HG03521 (cell line): ENCODE measurements around the gene EXOSC2.

Source experiments
- ATAC-seq: cut with Tn5 transposase; IDR thresholded peaks from one replicate; pipeline ENCODE4 v1.9.1; 2021; ENCODE audit warnings: mild to moderate bottlenecking, moderate library complexity; ENCODE audit not compliant: unreplicated experiment

Gene EXOSC2

DNA sequence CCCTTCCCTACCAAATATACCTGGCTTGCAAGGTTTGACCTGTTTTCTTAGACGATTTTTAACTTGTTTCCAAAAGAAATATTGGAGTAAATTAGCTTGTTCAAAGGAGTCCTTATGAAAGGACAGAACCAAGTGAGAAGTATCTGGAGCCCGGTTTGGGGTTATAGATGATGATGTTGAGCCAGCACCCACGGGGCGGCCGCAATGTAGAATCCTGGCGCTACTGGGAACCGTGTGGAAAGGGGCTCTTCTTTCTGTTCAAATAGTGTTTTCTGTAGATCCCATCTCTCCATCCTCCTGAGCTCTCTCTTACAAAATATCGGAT is 517 bp upstream of the EXOSC2 start:
- ATAC-seq, result no peak

DNA sequence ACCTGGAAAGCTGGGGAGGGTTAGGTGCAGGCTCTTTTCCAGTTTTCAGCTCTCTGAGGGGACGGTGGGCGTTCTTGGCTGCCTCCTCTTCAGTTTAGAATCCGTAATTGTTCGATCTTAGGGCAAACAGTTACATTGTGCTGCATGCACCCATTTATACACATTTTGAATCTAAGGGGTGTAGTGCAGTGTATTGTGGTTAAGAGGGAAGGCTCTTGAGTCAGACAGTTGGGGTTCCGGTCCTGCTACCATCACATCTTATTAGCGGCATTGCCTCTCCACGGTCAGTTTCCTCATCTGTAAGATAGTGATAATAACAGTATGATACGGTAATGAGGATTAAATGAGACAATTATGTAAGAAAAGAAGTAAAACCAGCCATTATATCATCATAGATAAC is 625 bp downstream of the EXOSC2 start:
- no peak for ATAC-seq

DNA sequence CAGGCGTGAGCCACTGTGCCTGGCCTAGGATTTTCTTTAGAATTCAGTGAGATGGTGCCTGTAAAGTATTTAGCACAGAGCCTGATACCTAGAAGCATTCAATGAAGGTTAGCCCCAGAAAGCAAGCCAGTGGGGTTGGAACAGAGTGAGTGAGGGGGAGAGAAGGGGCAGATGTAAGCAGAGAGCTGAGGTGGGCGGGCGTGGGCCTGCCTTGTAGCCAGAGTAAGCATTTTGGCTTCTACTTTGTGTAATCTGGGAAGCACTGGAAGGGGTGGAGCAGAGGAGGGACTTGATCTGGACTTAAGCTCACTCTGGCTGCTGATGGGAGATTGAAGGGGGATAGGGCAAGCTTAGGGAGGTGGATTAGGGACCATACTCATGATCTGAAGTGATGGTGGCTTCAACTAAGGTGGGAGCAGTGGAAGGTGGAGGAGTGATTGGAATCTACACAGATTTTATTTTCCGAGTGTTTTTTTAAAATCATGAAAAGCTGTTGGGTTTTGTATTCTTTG is 2.6 kb downstream of the EXOSC2 start:
- no peak for ATAC-seq

DNA sequence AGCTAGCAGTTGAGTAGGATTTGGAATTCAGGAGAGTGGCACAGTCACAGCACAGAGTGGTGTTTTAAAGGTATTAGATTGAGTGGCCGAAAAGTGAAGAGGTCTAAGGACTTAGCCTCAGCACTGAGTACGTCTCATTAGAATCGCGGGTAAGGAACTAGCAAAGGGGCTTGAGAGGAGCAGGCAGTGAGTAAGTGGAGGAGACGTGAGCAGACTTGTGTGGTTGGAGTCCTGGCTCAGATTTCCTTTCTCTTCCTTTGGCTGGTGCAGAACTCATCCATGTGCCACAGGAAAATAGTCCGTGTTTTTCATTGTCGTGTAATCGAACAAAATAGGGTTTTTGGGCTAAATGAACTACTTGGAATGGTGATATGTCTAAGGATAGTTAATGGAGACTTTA is 3.4 kb downstream of the EXOSC2 start:
- ATAC-seq, result no peak

DNA sequence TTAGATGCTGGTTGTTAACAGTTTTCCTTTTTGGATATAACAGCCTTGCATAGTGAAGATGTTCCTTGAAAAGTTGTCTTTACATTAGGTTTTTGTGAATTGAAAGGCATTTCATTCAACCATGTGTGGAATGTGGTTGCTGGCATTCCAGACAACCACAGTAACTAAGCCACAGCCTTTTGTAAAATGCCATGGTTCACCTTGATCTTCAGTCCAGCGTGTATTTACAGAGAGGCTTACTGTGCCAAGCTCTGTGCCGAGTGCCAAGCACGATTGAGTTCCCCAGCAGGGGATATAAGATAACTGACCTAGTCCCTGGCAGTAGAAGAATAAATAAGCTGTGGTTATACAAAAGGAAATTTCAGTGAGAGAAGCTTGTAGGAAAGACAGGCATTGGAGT is 4.9 kb downstream of the EXOSC2 start:
- ATAC-seq, result no peak

DNA sequence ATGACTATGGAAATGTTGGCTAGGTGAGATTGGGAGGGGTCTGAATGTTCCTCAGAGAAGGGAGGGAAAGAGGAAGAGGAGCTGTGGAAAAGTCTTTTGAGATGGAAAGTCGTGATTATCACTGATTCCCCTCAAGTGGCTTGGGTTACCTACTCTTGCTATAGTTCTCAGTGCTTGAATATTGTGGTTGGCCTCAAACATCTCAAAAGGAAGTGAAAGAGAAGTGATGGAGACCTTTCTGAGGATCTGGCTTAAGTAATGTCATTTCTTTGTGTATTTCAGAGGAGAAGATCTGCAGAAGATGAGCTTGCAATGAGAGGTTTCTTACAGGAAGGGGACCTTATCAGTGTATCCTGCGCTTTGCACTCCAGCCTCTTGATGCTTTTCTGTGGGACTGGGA is 5.5 kb downstream of the EXOSC2 start:
- no peak for ATAC-seq

DNA sequence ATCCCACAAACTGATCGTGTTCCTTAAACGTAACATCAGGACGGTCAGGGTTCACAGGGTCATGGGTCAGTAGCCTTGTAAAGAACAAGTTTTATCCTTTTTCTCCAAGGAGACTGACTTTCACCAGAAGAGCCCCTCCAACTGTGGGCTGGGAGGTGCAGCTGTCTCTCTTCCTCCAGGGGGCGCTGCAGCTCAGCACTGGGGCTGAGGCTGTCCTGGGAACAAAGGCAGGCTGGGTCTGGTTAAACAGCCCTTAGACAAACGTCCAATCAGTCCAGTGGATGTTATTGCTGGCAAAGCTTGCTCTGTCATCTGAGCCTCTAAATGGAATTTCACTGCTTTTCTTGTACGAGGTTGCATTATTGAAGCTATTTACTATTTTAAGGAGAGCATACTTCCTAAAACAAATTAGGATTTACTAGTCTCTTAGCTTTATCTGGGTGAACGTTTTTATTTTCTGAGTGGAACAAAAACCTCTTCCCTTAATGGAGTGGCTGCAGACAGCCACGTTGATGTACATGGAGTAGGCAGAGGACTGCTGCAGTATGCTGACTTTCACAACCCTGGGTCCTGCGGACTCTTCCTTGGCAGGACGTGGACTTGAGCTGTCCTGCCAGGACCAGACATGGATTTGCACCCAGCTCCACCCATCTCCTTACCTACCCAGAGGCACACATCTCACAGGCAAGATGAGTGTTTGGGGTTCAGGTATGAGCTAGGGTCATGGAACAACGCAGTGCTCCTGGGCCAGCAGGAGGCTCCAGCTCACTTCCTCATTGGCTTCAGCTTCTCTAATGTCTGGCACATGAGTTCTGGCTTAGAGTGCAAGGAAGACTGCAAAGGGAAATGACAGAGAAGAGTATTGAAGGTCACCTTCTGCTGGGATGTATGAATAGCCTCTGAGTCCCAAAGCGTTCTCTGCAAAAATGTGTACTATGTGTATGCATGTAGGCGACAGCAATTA is 7.8 kb downstream of the EXOSC2 start:
- ATAC-seq, result no peak

DNA sequence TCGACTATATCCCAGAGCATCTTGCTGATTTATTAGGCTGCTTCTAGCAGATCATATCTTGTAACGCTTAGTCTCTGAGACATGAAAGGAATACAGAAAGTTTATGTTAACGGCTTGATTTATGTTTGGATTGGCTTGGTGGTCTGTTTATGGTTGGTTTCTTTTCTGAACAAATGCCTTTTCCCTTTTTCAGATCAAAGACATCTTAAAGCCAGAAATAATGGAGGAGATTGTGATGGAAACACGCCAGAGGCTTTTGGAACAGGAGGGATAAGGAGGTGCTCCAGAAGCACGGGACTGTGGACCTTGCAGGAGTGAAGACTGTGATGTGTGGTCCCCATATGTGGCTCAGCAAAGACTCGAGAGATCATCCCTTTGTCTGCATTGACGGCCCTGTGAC is 9.9 kb downstream of the EXOSC2 start:
- no peak for ATAC-seq

DNA sequence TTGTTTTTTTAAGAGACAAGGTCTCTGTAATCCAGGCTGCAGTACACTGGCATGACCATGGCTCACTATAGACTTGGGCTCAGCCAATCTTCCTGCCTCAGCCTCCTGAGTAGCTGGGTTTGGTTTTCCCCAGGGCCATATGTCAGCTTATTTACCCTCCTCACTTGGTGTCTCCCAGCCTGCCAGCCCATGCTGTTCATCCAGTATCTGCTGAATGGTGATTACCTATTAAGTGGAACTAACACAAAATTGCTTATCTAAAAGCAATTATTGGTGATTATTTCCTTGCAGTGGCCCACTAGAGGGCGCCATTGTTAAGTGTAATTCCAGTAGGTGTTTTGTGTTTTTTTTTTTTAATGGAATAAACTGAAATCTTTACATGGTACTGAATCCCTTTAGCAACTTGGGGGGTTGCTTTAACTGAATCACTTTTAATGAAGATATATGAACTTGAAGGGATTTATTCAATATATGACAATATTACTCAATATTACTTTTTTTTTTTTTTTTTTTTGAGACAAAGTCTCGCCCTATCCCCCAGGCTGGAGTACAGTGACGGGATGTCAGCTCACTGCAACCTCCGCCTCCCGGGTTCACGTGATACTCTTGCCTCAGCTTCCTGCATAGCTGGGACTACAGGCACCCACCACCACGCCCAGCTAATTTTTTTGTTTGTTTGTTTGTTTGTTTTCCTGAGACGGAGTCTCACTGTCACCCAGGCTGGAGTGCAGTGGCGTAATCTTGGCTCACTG is 13.8 kb downstream of the EXOSC2 start:
- no peak for ATAC-seq

DNA sequence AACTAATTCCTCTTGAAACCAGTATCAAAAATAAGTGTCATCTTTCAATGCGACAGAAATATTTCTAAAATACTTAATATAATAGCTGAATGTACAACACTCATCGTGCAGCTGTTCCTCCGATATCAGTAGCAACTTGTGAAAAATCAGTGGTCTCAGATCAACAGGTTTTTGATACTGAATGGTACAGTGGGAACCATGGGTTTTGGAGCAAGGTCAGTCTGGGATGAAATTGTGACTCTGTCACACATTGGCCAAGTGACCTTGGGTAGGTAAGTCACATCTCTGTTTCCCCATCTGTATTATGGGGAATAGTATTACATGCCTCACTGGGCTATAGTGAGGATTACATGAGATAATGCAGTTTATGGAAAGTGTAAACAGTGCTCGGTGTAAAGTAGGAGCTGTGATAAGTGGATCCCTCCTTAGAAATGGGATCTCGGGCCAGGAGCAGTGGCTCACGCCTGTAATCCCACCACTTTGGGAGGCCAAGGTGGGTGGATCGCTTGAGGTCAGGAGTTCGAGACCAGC is 17.3 kb downstream of the EXOSC2 start:
- no peak for ATAC-seq

DNA sequence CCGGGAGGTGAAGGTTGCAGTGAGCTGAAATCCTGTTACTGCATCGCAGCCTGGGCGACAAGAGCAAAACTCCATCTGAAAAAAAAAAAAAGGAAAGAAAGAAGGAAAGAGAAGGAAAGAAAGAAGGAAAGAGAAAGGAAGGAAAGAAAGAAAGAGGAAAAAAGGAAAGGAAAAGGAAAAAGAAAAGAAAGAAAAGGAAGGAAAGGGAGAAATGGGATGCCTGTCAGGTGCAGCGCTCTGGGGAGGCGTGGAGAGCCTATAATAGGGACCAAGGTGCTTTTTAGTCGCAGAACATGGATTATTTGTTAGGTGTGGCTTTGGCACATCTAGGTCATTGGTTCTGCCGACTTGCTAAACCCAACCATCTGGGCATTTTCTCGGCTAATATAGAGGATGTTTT is 17.9 kb downstream of the EXOSC2 start:
- ATAC-seq, result no peak

DNA sequence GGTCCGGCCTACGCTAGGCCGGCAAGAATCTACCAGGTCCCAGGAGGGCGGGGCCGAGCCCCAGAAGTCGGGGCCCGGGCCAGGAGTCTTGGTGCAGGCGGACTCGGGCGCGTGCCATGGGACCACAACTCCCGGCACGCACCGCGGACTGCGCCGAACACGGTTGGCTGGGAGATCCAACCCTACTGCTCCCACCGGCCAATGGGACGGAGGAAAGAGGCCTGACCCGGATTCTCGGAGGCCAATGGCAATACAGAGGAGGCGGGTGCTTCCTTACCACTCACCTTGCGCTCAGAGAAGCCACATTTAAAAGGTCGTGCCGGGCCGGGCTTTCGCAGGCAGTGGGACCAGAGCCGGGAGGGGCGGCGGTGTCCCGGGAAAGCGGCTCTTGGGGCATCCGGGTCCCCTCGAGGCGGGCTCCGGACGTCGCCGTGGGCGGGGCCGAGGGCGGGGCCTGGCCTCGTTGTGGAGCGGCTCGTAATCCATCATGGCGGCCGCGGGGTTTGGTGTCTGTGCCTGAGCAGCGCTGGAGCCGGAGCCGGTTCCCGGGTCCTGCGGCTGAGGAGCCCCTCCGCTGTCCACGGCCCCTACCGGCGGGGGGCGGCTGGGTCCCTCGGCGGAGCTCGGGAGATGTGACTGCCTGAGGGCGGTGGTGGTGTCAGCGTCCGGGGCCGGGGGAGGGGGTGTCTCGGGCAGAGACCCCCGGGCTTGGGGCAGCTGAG is 19.1 kb downstream of the EXOSC2 start:
- peak; percentile 95 for ATAC-seq

DNA sequence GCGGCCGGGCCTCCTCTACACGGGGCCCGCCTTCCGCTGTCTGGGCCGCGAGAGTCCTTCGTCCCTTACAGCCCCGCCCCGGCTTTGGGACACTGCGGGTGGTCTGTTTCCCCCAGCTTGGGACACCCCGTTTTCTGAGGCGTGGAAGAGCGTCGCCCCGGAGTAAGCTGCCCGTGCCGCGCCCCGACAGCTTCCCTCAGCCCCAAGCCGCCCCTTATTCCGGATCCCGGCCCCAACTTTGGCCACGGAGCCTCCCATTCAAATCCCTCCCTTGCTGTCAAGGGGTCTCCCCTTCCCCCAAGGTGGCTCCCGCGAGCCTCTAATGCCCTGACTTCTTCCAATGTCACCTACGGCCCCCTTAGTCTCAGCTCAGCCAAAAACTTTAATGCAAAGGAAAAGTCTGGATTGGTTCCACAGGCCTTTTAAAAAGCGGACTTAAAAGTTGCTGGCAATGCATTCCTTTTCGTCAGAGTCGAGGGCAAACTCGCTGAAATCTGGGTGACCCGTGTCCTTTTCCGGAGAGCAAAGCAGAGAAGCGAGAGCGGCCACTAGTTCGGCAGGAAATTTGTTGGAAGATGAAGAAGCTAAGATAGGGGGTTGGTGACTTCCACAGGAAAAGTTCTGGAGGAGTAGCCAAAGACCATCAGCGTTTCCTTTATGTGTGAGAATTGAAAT is 19.8 kb downstream of the EXOSC2 start:
- ATAC-seq, result no peak

DNA sequence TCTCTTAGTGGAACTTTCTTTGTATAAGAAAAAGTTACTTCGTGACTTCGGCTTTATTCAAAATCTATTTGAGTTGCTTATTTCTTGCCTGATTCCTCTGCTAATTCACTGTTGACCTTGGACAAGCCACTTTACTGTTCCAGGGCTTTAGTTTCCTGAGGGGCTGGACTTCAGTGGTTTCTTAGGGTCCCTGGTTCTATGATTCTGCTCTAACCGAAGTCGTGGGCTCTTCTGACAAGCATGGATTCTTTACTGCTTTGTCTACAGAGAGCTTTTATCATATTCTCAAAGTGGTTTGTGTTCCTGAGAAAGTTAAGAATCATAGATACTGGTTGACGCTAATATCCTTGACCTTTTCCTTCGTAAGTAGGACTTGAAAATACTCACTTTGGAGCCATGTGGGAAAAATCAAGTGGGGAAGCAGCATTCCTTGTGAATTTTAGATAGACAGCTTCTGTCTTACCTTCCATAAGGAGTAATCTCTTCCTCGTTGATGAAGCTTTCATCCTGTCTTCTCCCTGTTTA is 21.1 kb downstream of the EXOSC2 start:
- ATAC-seq, result no peak

DNA sequence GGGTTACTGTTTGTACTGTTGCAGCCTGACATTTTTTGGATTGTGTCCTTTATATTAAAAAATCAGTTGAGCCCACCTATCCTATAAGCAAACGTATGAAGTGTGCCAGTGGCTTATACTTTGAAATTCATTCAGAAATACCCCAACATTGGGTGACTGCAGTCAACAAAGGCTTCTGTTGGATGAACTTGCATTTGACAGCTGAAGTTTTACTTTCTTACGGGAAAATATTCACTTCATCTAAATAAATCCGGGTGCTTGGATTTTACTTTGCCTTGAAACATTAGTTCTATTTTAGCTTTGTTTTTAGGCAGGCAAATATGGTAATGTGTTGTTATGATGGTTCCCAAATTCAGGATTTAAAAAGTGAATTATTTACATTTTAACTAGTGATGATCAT is 21.7 kb downstream of the EXOSC2 start:
- no peak for ATAC-seq

DNA sequence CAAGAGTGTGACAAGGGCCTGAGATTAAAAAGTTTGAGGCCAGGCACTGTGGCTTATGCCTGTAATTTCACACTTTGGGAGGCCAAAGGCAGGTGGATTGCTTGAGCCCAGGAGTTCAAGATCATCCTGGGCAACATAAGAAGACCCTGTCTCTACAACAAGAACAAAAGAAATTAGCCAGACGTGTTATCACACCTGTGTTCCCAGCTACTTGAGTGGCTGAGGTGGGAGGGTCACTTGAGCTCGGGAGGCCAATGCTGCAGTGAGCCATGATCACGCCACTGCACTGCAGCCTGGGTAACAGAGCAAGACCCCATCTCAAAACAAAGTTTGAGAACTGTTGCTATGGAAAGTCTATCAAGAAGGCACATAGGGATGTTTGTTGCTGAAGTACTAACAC is 25.0 kb downstream of the EXOSC2 start:
- no peak for ATAC-seq

DNA sequence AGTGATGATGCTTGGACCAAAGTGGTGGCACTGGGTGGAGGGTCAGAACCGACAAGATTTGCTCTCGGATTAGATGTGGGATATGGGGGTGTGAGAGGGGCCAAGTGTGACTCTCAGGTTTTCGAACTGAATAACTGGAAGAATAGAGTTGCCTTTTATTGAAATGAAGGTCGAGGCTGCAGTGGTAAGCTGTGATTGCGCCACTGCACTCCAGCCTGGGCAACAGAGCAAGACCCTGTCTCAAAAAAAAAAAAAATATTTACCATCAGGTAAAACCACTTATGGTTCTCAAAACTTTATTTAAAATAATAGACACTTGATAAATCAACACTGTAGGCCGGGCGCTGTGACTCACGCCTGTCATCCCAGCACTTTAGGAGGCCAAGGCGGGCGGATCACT is 27.2 kb downstream of the EXOSC2 start:
- ATAC-seq, result no peak

DNA sequence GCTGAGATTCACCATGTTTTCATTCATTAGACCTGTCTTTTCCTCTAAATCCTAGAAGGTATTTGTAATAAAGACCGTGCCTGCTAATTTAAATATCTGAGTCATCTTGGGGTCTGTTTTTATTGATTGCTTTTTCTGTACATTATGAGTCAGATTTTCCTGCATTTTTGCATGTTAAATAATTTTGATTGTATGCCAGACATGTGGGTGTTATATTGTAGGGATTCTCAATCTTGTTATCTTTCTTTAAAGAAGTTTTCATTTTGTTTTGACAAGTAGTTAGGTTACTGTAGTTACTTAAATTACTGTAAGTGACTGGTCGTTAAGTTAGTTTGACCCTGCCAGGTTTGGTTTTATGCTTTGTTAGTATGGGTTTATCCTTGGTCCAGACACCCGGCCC is 35.1 kb downstream of the EXOSC2 start:
- ATAC-seq, result no peak

DNA sequence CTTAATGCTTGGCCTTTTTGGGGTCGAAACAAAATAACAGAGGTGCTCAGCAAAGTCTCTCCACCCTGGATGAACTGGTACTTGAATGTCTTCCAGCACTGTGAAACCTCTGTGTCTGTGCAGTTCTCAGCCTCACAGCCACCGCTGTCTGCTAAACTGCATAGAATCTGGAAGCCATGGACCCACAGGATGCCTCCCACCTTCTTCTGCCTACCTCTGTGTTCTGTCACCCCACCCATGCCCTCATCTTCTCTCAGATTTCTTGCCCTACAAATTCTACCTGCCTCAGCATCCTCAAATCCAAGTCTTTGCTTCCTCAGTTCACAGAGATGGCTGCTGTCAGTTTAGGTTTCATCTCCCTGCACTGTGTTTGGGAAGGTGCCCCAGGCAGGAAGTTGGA is 35.6 kb downstream of the EXOSC2 start:
- no peak for ATAC-seq

DNA sequence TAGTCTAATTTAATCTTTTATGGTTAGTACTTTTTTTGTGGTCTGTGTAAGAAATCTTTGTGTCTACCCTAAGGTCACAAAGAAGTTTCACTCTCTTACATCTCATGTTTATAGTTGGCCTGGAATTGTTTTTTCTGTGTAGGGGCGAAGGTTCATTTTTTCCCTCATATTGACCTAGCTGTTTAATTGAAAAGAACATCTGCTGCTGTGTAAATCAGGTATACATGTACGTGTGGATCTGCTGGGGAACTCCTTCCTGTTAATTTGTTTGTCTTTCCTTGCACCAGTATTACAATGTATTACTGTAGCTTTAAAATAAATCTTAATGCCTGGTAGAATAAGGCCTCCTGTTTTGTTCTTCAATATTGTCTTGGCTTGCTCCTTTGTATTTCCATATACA is 37.8 kb downstream of the EXOSC2 start:
- no peak for ATAC-seq
